ENCODE measurements around the gene LRMDA.

LRMDA gene

DNA sequence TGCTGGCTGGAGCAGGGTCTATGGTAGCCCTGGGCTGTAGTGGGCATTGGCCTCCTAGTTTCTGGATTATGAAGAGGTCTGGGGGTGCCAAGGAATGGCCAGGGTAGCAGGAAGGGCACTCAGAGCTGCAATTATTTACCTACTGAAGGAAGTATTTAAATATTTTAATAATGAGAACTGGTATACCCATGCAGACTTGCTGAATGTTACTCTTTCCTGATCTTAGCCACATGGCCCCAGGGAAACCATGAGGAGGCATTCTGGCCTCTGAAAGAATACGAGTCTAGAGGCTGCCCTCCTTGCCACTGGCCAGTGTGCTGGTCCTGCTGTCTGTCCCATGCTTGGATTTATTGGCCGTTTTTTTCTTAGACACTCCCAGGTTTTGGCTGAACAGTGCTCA is 599.7 kb downstream of the LRMDA start:
- in situ Hi-C loops (cut with MboI; ENCODE audit: low sequenced_read_pairs) = loop anchor here (25.0 kb wide), 1 partner anchor 644 kb away; no protein-coding TSS in a partner anchor

DNA sequence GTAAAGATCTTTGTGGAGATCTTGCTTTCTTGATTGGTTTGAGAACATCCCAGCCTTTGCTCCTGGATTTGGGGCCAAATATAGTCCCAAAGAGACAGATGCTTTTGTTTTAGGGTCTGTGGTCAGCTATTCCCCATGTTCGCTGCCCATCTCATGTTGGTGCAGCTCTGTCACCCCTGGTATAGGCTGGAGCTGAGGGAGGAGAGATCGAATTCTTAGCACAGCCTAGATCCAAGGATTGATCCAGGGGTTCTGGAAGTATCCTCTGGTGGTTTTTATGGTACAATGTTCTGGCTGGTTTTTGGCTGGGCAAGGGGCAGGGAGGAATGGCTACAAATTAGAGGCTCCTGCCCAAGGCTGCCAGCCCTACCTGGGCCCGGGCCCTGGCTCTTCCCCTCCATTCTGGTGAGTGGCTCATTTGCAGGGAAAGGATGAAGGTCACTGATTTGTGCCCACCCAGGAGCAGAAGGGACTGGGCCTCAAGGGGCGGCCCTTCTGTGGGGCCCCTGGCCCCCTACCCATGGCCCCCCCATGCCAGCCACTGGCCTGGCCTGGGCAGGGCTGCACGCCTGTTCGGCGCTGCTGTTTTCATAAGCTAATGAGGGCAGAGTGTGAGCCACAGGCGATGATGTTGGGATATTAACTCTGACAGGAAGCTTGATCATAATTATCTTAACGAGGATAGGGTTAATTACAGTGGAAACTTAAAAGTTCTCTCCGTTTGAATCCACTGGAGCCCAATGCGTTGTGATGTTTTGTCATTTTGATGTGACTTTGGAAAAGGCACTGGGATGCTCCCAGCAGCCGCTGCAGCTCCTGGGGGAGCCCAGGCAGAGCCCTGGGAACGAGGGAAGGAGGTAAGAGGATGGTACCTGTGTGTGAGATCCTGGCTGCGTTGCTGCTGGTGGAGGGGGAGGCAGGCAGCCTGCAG is 600.6 kb downstream of the LRMDA start:
- in situ Hi-C loops (cut with MboI; ENCODE audit: low sequenced_read_pairs) = loop anchor here (25.0 kb wide), 1 partner anchor 645 kb away; no protein-coding TSS in a partner anchor

DNA sequence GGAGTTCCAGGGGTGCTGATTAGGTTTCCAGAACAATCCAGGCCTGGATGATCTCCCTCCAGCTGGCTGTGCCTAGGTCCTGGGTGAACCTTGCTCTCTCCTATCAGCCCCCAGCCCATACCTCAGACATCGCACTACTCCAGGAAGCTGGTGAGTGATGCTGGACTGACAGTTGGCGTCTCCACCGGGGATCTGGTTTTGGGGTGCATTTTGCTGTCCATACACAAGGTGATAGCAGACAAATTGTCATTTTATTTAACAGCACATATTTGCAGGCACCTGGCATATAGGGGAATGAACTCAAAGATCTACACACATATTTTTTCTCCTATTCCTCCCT is 601.2 kb downstream of the LRMDA start:
- in situ Hi-C loops (cut with MboI; ENCODE audit: low sequenced_read_pairs) = loop anchor here (25.0 kb wide), 1 partner anchor 645 kb away; no protein-coding TSS in a partner anchor

DNA sequence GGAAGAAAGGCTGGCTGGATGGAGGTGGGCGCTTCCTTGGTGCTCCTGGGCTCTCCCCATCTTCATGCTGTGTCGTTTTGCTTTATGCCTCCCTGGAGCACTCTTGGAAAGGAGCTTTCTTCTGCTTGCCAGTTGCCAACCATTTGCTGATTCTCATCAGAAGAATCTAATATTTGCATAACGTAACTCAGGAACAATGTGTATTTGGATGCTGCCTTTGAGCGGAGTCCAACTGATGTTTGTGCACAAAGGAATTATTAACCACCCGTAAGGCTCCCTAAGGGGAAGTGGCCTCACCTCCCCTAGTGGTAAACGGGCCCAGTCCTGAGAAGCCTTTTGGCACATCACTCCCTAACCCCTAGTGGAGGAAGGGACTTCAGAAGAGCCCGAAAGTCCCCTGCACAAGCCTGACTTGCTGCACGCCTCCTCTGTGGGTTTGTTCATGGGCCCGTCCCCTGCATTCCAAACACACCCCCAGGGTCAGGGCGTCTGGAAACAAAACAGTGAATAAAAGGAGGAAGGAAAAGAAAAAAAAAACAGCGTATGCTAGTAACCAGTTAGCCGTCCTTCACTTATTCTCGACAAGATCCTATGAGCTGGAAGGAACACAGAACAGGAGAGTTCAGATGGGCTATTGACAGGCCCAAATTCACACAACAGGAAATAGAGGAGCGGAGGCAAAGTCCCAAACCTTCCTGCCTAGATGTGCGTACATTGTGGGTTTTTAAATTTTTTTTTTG is 602.2 kb downstream of the LRMDA start:
- in situ Hi-C loops (cut with MboI; ENCODE audit: low sequenced_read_pairs) = loop anchor here (25.0 kb wide), 1 partner anchor 646 kb away; no protein-coding TSS in a partner anchor

- in situ Hi-C loops (cut with MboI; ENCODE audit: low sequenced_read_pairs) = loop anchor here (25.0 kb wide), 1 partner anchor 647 kb away; no protein-coding TSS in a partner anchor
Observed at GRCh38 chr10:76034353-76035205, 603.2 kb downstream of the LRMDA start.

GRCh38 chr10:76035206-76036110 is 604.0 kb downstream of the LRMDA start:
- in situ Hi-C loops (cut with MboI; ENCODE audit: low sequenced_read_pairs) = loop anchor here (25.0 kb wide), 1 partner anchor 648 kb away; no protein-coding TSS in a partner anchor

DNA sequence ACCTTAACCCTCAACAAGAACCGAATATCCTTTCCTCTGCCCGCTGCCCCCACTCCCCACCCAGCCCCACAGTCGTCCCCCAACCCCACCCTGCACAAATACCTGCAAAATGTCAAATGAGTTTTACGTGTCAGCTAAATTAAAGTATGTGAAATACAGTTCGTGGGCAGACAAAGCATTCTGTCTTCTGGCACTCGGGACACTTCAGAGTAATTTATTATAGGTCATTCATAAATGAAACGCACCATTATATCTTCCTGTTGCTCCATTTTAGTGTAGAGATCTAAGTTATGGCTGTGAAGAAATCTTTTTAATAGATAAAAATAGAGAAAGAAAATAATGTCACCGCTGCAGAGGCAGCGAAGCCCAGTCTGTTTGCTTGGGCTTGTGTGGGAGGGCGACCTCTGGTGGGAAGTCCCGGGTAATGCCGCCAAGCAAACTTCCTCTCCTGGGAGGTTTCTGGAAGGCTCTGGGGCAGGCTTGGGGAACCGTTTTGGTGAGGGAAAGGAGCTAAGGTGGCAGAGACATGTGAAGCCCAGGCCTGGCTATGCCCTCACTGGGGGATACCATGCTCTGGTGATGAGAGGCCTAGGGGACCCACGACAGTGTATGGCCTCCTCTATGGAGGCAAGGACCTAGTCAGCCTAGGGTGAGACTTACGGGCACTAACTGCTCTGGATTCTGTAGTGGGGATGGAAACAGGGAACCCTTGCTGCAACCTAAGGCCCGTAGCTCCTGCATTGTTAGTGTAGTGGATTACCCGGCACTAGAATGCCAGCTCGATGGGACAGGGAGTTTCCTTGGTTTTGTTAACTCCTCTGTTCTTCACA is 604.9 kb downstream of the LRMDA start:
- in situ Hi-C loops (cut with MboI; ENCODE audit: low sequenced_read_pairs) = loop anchor here (25.0 kb wide), 1 partner anchor 649 kb away; no protein-coding TSS in a partner anchor

- in situ Hi-C loops (cut with MboI; ENCODE audit: low sequenced_read_pairs) = loop anchor here (25.0 kb wide), 1 partner anchor 650 kb away; no protein-coding TSS in a partner anchor
Observed at GRCh38 chr10:76036962-76037361, 605.5 kb downstream of the LRMDA start.

- in situ Hi-C loops (cut with MboI; ENCODE audit: low sequenced_read_pairs) = loop anchor here (25.0 kb wide), 1 partner anchor 650 kb away; no protein-coding TSS in a partner anchor
Observed at GRCh38 chr10:76037531-76038155, 606.2 kb downstream of the LRMDA start.

- in situ Hi-C loops (cut with MboI; ENCODE audit: low sequenced_read_pairs) = loop anchor here (25.0 kb wide), 1 partner anchor 651 kb away; no protein-coding TSS in a partner anchor
Observed at GRCh38 chr10:76038696-76039095, 607.3 kb downstream of the LRMDA start.

DNA sequence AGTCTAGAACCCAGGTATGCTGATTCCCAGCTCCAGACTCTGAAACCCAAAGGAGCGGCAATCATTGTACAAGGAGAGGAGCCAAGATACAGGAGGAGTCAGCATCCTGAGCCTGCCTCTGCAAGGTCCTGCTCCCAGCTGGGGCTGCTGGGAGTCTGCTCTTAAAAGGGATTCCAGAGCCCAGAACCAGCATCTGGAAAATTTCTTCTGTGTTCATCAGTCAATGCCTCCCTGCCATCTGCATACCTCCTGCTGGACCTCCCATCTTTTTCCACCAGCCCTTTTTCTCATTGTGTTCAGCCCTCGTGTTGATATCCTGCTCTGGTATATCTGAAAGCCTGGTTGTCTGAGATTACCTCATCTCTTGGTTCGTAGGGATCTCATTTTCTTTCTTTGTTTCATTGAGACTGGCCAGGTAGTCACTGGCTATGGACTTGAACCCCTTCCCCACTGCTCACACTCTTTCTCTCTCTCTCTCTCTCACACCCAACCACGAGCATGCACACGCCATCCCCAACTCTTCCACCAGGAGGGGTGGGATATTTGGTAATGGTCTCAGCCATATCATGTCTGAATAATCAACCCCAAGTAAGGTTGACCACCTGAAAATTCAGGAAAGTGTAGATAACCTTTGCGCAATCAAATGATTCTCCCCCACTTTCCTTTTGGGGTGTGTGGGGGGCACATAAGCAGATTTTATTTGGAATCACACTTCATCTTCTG is 608.8 kb downstream of the LRMDA start:
- in situ Hi-C loops (cut with MboI; ENCODE audit: low sequenced_read_pairs) = loop anchor here (25.0 kb wide), 1 partner anchor 653 kb away; no protein-coding TSS in a partner anchor

DNA sequence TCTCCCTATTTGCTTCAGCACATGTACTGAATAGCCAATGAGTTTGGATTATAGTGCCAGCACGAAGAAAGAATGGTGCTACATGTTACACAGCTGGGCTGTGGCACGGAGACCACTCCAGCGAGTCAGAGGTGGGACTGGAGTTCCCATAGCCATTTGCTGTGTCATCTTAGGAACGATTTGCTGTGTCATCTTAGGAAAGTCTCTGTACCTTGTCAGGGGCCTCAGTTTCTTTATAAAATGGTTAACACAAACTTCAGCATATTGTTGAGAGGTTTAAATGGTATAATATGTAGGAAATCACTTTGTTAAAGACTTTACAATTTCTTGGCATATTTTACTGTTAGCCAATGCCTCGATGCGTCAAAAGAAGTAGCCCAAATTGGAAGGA is 609.4 kb downstream of the LRMDA start:
- in situ Hi-C loops (cut with MboI; ENCODE audit: low sequenced_read_pairs) = loop anchor here (25.0 kb wide), 1 partner anchor 654 kb away; no protein-coding TSS in a partner anchor

GRCh38 chr10:76041551-76041950 is 610.1 kb downstream of the LRMDA start:
- in situ Hi-C loops (cut with MboI; ENCODE audit: low sequenced_read_pairs) = loop anchor here (25.0 kb wide), 1 partner anchor 654 kb away; no protein-coding TSS in a partner anchor

DNA sequence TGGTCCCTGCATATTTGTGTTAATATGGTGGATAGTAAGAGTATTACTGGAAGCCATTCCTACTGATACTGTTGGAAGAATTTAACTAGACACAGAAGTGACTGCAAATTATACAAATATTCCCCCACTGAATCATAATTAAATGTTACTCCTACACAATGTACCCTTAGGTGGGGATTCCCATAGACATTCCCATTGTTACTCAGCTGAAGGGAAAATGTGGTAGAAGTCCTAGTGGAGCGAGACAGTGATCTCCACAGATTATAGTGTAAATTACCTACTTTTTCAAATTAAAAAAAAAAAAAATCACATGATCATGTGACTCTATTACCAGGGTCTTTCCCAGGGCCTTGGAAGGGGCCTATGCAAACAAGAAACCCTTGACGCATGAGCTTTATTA is 611.8 kb downstream of the LRMDA start:
- in situ Hi-C loops (cut with MboI; ENCODE audit: low sequenced_read_pairs) = loop anchor here (25.0 kb wide), 1 partner anchor 656 kb away; no protein-coding TSS in a partner anchor

DNA sequence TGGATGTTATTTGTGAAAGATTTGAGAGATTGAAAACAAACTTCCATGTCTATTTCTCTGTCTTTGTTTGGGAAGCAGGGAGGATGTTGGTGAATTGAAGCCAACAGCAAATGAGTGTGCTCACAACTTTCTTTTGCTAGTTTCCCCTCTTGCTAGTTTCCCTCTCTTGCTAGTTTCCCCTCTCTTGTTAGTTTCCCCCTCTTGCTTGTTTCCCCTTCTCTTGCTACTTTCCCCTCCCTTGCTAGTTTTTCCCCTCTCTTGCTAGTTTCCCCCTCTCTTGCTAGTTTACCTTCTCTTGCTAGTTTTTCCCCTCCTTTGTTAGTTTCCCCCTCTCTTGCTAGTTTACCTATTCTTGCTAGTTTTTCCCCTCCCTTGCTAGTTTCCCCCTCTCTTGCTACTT is 613.3 kb downstream of the LRMDA start:
- in situ Hi-C loops (cut with MboI; ENCODE audit: low sequenced_read_pairs) = loop anchor here (25.0 kb wide), 1 partner anchor 657 kb away; no protein-coding TSS in a partner anchor

DNA sequence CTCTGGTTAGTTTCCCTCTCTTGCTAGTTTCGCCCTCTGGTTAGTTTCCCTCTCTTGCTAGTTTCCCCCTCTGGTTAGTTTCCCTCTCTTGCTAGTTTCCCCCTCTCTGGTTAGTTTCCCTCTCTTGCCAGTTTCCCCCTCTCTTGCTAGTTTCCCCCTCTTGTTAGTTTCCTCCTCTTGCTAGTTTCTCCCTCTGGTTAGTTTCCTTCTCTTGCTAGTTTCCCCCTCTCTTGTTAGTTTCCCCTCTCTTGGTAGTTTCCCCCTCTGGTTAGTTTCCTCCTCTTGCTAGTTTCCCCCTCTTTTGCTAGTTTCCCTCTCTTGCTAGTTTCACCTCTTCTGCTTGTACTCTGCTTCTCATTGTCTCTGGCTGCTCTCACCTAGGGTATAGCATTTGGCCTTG is 613.8 kb downstream of the LRMDA start:
- in situ Hi-C loops (cut with MboI; ENCODE audit: low sequenced_read_pairs) = loop anchor here (25.0 kb wide), 1 partner anchor 658 kb away; no protein-coding TSS in a partner anchor

- in situ Hi-C loops (cut with MboI; ENCODE audit: low sequenced_read_pairs) = loop anchor here (25.0 kb wide), 1 partner anchor 660 kb away; no protein-coding TSS in a partner anchor
Observed at GRCh38 chr10:76047521-76047920, 616.1 kb downstream of the LRMDA start.
